Stimulated activated CD4-positive, alpha-beta T cell treated with anti-CD3 and anti-CD28 coated beads, Interleukin-1b, Interleukin-23, amount 100 ng/mL, for 4 hours (primary cell): ENCODE measurements around the gene CLCA1.

Experiments used
- DNase-seq, 2 donors: peaks; one replicate each; pipeline ENCODE4 v3.0.0-alpha.2; 2020; ENCODE audit warnings: low read depth in 2 of 2

CLCA1 gene

GRCh38 chr1:86468501-86468977, at the start of gene CLCA1:
TSS of gene CLCA1 (plus strand) at chr1:86468927. CDS start at chr1:86468972, 45 bp downstream.
- no peak for DNase-seq

GRCh38 chr1:86419277-86419903, 49.3 kb upstream of the CLCA1 start:
- no peak for DNase-seq

- DNase-seq, result no peak
Measured at GRCh38 chr1:86421601-86422280, 47.0 kb upstream of the CLCA1 start.

- DNase-seq, result no peak
Measured at GRCh38 chr1:86423473-86423872, 45.3 kb upstream of the CLCA1 start.

GRCh38 chr1:86423873-86424272, 44.9 kb upstream of the CLCA1 start, which contains the start of gene CLCA2:
TSS of gene CLCA2 (plus strand) at chr1:86424171. CDS start at chr1:86424248, 77 bp downstream.
- no peak for DNase-seq

- DNase-seq, result no peak
Measured at GRCh38 chr1:86429122-86429725, 39.5 kb upstream of the CLCA1 start.

- DNase-seq, result no peak
Measured at GRCh38 chr1:86429835-86430234, 38.9 kb upstream of the CLCA1 start.

GRCh38 chr1:86430376-86430775, 38.4 kb upstream of the CLCA1 start:
- no peak for DNase-seq

GRCh38 chr1:86434059-86434458, 34.7 kb upstream of the CLCA1 start:
- no peak for DNase-seq

- DNase-seq, result no peak
Measured at GRCh38 chr1:86435327-86435726, 33.4 kb upstream of the CLCA1 start.

GRCh38 chr1:86436041-86436440, 32.7 kb upstream of the CLCA1 start:
- no peak for DNase-seq

- DNase-seq, result no peak
Measured at GRCh38 chr1:86441581-86441980, 27.1 kb upstream of the CLCA1 start.

- DNase-seq, result no peak
Measured at GRCh38 chr1:86441997-86442396, 26.7 kb upstream of the CLCA1 start.

GRCh38 chr1:86445919-86446318, 22.8 kb upstream of the CLCA1 start:
- DNase-seq, result no peak

- DNase-seq, result no peak
Measured at GRCh38 chr1:86447198-86447790, 21.4 kb upstream of the CLCA1 start.

GRCh38 chr1:86448670-86449069, 20.1 kb upstream of the CLCA1 start:
- no peak for DNase-seq

- DNase-seq, result no peak
Measured at GRCh38 chr1:86449103-86449502, 19.6 kb upstream of the CLCA1 start.

GRCh38 chr1:86450847-86451246, 17.9 kb upstream of the CLCA1 start:
- DNase-seq, result no peak

GRCh38 chr1:86453664-86454063, 15.1 kb upstream of the CLCA1 start:
- no peak for DNase-seq

GRCh38 chr1:86455073-86455472, 13.7 kb upstream of the CLCA1 start:
- DNase-seq, result no peak

GRCh38 chr1:86460998-86461397, 7.7 kb upstream of the CLCA1 start:
- no peak for DNase-seq

- no peak for DNase-seq
Measured at GRCh38 chr1:86461482-86461881, 7.2 kb upstream of the CLCA1 start.

- no peak for DNase-seq
Measured at GRCh38 chr1:86464819-86465218, 3.9 kb upstream of the CLCA1 start.
